ENCODE measurements around the gene NSMF.

Gene NSMF

DNA sequence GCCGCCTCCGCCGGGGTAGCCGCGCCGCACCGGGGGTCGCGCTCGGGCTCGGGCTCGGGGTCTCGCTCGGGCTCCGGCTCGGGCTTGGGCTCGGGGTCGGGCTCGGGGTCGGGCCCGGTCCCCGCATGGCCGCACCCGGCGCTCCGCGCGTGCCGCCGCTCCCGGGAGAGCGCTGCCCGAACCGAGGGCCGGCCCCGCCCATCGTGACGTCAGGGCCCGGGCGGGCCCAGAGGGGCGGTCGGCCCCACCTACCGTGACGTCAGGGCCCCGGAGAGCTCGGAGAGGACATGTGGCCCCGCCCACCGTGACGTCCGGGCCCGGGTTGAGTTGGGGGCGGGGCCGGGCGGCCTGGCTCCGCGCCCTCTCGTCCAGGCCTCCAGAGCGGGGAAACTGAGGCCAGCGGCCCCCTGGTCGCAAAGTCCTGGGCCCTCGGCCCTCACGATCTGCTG lies at the start of gene NSMF:
Gene NSMF (minus strand): TSS at position 183 of the 449 bp plus-strand sequence. CDS start 232 bp downstream, outside the sequence.
- peak; percentile 87 for DNase-seq

DNA sequence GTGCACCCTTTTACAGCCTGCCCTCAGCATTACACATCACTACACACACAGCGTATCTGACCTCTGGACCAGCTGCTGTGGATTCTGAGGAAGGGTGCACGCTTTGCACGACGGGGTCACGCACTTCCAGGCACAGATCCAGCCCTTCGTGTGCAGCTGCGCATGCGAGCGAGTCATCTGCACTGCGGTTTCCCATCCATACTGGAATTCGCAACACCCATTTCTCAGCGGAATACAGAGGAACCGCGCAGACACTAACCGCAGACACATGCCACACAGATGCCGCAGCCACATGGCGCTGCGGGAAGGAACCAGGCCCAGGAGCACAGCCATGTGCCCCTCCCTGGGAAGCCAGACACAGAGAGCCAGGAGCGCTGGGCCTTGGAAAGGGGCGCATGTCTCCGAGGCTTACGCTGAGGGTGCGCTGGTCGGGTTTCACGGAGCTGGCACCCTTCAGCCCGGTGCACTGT lies 47.6 kb upstream of the NSMF start:
- DNase-seq: no peak

GRCh38 chr9:137506274-137506673 lies 47.1 kb upstream of the NSMF start:
- no peak for DNase-seq

DNA sequence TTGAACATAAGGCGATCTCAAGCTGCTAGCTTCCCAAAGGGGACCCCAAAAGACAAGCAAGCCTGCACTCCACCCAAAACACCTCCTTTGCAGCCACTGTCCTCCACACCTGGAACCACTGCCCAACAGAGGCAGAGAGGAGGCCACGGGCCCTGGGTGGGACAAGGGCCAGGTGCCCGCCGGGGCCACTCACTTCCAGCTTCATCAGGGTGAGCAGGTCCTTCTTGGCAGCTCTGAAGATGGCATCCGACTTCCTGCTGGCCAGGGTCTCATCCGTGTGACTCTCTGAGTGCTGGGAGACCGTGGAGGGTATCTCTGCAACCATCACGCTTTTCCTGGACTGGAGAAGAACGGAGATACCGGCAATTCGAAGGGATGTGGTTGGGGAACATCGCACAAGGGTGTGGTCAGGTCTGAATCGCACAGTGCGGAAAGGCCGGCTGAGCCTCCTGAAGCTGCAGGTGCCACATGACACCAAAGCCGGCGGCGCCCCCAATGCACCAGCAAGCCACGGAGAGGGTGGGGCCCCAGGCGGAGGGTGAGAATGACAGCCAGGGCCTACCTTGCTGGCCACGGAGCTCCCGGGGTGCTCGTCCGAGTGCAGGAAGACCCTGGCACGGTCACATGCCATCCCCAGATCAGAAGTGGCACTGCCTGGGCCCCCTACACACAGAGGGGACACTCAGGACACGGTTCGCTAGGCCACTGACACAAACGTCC lies 46.4 kb upstream of the NSMF start:
- peak; percentile 28 for DNase-seq

DNA sequence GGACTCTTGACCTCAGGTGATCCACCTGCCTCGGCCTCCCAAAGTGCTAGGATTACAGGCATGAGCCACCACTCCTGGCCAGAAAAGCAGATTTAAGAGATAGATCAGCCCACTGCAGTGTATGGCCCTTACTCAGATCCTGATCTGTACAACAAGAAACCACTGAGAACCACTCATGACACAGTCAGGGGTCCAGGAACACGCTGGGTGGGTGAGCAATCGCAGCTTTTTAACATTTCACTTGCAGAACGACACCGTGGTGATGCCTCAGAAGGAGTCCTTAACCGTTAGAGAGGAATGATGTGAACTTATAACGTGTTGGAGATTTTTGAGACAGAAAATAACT lies 45.3 kb upstream of the NSMF start:
- no peak for DNase-seq

- peak; percentile 48 for DNase-seq
These were observed 43.1 kb upstream of the NSMF start for GRCh38 chr9:137502008-137502911.

DNA sequence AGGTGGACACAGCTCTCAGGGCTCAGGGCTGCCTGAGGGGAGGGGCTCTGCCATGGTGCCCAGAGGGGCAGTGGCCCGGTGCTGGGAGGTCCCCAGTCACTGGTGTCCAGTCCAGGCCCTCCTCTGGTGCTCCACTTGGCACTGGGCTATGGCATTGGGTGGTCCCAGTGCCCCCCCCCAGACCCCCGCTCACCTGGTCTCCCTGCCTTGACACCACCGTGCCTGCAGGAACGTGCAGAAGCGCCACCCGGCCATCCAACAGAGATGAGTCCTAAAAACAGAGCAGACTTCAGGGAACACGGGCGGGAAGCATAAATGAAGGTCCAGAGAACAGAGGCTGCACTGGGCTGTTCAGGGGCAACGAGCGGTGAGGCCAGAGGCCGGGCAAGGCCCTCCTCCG lies 42.3 kb upstream of the NSMF start:
- DNase-seq: no peak

DNA sequence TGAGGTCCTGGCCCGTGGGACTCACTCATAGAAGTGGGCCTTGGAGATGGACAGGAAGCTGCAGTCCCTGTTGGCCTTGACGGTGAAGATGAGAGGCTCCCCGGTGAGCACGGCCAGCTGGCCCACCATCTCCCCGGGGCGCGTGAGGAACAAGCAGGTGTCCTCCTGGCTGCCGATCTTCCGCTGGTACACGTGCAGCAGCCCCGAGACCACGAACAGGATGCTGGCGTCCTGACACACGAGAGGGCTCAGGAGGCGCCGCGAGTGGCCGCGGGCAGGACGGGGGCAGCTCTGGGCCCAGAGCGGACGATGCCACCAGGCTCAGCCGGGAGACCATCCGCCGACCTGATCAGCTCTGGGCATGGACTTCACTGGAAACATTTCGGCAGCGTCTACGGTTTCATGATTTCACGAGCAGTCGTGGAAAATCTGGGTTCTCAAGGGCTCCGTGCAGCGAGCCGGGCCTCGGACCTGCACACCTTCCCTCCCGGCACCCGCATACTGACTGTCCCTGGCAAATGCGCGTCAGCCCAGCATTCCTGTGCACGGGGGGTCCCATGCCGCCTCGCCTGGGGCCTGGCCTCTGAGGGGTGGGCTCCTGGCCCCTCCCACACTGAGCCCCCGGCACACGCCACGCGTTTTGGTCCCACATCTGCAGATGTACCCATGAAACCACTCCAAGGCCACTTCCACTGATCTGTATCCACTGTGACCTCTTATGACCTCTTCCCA lies 41.7 kb upstream of the NSMF start:
- peak; percentile 23 for DNase-seq

GRCh38 chr9:137499858-137500661 lies 40.9 kb upstream of the NSMF start:
- no peak for DNase-seq

DNA sequence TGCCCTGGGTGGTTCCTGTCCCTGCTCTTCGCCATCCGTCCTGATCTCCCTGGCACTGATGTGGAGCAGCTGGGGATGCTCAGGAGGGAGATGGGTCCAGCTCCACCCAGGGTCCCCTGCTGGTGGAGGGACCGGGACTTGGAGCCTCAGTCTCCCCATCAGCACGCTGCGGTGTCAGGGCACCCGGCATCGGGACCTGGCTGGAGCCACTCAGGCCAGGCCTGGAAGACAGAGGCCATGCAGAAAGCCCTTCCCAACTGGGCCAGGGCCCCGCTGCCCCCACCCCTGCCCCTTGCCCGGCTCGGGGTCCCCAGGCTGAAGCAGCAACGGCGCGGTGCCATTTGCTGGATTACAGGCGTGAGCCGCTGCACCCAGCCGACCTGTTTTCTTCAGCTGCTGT lies 40.3 kb upstream of the NSMF start:
- no peak for DNase-seq

- DNase-seq: no peak
These were observed 39.6 kb upstream of the NSMF start for GRCh38 chr9:137498720-137499150.

- no peak for DNase-seq
These were observed 39.0 kb upstream of the NSMF start for GRCh38 chr9:137497921-137498719.

DNA sequence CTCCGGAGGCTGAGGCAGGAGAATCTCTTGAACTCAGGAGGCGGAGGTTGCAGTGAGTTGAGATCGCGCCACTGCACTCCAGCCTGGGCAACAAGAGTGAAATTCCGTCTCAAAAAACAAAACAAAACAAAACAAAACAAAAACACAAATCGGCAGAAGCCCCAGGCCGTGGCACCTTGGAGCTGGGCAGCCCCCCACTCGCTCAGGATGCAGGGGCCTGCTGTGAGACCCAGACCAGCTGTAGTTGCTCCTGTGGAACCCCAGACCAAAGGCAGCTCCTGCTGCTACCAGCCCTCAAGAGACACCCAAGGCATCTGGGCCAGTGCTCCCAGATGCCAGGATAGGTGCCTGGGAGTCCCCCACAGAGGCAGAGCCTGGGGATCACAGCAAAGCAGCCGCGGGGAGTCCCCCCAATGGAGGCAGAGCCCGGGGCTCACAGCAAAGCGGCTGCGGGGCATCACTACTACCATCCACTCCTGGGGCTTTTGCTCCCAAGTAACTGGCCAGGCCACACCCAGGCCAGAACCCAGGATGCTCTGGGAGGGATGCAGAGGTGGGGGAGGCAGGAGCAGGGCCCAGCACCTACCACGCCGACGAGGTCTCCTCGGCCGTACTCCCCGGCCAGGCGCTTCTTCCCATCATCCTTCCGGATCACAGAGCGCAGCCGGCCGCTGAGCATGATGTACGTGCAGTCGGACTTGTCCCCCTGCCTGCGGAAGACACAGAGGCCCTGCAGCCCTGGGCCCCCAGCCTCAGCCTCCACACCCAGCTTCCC lies 37.7 kb upstream of the NSMF start:
- no peak for DNase-seq

GRCh38 chr9:137494550-137495351 lies 35.6 kb upstream of the NSMF start:
- no peak for DNase-seq

DNA sequence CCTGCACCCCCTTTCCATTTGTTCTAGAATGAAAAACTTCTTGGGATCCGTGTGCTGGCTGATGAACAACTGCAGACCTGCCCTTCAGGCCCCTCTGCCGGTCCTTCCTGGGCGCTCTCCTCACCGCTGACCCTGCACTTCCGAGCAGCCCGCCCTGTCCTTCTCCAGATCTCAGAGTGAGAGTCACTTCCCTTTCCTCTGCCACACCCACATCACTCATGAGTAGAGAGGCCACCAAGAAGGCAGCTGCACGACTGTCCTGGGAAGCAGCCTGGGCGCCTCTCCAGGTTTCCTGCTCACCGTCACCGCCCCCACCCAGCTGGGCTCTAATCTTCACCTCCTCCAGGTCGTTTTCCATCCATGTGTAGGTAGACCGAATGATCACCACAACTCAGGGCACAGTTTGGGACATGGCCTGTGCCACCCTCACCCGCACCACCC lies 35.0 kb upstream of the NSMF start:
- no peak for DNase-seq

- DNase-seq: no peak
These were observed 34.4 kb upstream of the NSMF start for GRCh38 chr9:137493364-137494103.

- peak; percentile 47 for DNase-seq
These were observed 33.6 kb upstream of the NSMF start for GRCh38 chr9:137492464-137493363.

All from NCI-H146 (cell line).